Occipital lobe (tissue), 2 donors: ENCODE data around the gene TMEM131L. TPM values are rescaled to one million over a fixed set of nuclear protein-coding genes. Genes with fewer than 3 reads are reported as not detected.
"Not testable (repeated sequence)": the region's sequence is repeated elsewhere in the genome, so short reads cannot be mapped to it uniquely, and the experiment has no call there.

Source experiments
- DNase-seq: peaks from one replicate; lab custom pipeline; 2025; lab: John Stamatoyannopoulos, UW
- total RNA-seq: library from RNA; depleted of rRNA; stranded (reverse); fragments of >200 nt; gene quantifications from one replicate; pipeline ENCODE4 v1.2.3, GENCODE V29; 2014

TMEM131L gene
- 48.7 TPM for total RNA-seq

GRCh38 chr4:153466081-153466948, at the start of gene TMEM131L:
Gene TMEM131L (plus strand): TSS chr4:153466360. CDS start chr4:153466398, 38 bp downstream.
- peak; percentile 69 for DNase-seq

- not testable (repeated sequence) for DNase-seq
Measured at GRCh38 chr4:153416456-153416855, 49.7 kb upstream of the TMEM131L start.

DNA sequence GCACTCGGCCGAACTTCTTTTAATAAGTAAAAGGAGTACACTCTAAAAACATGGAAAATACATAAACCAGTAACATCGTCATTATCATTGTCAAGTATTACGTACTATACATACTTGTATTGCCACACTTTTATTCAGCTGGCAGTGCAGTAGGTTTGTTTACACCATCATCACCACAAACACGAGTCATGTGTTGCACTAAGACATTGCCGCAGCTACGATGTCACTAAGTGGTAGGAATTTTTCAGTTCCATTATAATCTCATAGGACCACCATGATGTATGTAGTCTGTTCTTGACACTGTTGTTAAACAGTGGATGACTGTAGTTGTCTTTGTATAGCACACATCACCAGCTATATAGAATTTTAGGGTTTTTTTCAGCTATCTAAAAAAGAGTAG, 48.0 kb upstream of the TMEM131L start:
- no peak for DNase-seq

DNA sequence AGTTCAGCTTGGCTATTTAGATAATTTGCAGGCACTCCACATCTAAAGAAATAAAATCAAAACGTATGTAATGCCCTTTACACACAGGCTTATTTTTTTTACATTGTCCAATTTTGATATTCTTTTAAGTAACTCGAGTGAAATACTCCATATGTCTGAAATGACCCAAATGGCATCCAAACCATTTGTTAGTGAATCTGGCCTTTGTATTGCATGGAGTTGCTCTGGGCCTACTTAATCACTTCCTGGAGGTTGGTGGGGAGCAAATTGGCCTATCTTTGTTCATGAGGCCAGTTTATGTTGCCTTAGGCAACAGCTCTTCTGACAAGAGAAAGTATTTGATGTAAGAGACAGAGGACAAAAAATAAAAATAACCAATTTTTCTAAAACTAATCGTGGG, 47.6 kb upstream of the TMEM131L start:
- DNase-seq, result no peak

DNA sequence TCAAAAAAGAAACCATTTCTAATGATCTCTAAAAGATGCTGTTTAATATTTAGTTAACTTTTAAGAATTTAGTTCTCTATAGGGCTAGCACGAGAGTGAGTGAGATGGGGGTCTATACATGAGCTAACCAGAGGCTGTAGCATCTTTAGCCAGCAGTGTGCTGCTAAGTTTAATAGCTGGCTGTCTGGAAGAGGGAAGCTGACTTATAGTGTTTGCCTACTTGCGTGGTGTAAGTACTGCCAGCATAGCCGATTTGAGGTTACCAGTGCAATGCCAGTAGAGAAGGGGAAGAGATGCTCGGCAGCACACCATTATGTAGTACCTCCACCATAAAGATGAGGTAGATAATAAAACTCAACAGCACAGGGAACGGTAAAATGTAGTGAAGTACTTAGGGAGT, 47.1 kb upstream of the TMEM131L start:
- DNase-seq, result no peak

DNA sequence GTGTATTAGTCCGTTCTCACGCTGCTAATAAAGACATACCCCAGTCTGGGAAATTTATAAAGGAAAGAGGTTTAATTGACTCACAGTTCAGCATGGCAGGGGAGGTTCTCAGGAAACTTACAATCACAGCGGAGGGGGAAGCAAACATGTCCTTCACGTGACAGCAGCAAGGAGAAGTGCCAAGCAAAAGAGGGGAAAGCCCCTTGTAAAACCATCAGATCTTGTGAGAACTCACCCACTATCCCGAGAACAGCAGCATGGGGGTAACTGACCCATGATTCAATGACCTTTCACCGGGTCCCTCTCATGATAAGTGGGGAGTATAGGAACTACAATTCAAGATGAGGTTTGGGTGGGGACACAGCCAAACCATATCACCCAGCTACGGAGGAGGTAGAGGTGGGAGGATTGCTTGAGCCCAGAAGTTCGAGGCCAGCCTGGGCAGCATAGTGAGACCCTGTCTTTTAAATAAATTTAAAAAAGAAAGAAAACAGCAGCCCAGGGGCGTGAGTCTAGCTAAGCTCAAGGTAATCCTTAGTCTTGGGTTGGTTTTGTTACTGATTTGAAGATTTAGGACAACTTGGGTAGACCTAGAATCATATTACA, 46.4 kb upstream of the TMEM131L start:
- no peak for DNase-seq

- DNase-seq, result no peak
Measured at GRCh38 chr4:153420361-153420760, 45.8 kb upstream of the TMEM131L start.

DNA sequence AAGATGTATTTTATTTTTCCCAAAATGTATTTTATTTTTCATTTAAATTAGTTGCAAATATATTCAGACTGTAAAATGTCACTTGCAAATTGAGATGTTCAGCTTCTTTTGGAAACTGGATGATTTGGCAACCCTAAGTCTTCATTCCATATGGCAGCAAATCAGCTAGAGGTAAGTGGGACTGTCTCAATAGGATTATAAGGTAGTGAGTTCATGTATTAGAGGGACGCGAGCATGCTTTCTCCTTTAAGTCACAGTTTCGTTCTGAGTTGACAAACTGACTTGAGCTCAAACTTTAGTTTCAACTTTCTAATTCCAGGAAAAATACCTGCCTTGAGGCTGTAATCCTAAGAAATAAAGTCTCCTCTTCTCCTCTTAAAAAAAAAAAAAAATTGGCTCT, 44.2 kb upstream of the TMEM131L start:
- DNase-seq, result no peak

GRCh38 chr4:153426207-153426885, 39.8 kb upstream of the TMEM131L start:
- DNase-seq, result no peak

DNA sequence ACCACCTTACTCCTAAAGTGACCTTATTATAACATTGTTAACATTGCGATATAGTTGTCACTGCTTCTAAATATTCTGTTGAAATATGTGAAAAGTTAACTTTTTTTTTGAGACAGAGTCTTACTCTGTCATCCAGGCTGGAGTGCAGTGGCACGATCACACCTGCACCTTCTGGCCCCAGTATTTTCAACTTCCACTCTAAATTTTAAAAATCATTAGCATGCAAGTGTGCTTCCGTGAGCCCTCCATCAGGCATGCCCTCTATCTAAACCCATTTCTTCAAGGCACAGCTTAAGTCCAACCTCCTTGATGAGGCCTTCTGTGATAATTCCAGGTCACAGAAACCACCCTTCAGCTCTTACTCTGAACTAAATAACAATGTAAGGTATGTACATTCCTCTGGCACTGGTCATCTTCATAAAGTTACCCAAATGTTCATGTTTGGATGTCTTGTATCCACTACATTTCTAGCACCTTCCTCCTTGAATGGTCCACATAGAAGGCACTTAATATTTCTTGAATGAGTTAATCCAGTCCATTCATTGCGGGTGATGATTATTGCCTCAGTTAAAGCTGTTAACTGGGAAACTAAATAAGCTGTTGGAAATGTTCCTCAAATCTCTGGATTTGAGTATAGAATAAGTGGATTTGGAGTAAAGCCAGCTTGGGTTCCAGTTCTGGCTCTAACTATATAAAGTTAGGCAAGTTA, 38.6 kb upstream of the TMEM131L start:
- no peak for DNase-seq

GRCh38 chr4:153428941-153429475, 37.2 kb upstream of the TMEM131L start:
- DNase-seq, result peak; percentile 1

DNA sequence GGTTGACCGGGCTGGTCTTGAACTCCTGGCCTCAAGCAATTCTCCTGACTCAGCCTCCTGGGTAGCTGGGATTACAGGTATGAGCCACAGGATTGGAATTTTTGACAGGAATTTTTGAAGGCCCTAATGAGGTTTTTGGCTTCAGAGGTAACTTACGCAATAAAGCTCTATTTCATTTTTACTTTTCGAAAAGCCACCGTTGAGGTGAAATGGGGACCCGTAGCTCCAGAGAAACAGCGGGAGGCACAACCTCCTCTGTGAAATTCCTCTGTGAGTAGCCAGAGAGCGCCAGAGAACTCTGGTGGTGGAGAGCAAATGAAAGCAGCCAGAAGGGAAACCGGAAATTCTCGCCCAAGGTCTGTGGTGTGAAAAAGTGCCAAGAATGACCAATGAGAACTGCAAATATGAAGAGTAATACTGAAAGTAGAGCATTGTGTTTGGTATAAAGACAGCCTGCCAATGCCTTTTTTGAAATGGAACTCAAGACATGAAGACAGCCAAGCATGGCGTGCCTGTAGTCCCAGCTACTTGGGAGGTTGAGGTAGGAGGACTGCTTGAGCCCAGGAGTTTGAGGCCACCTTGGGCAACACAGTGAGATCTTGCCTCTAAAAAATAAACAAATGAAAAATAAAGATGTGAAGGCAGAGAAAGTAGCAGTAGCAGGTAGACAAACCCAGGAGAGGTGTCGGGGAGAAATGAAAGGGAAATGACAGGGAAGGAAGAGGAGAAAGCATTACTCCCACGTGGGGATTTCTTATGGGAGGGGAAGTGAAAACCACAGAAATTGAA, 33.0 kb upstream of the TMEM131L start:
- DNase-seq, result peak; percentile 1

DNA sequence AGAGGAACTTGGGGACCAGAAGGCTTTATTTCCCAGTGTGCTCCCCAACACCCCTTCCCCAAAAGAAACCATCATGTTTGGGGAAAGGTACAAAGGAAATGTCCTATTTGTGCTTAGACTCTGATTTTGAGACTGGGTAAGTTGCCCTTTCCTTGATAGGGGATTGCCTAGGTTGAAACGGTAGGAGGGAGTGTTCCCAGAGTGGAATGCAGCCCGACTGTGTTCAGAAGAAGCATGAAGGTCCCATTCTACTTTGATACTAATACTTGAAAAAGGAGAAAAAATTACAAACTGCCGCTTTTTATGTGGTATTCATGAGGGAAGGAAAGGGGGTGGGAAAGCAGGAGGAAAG, 32.4 kb upstream of the TMEM131L start:
- DNase-seq, result no peak

DNA sequence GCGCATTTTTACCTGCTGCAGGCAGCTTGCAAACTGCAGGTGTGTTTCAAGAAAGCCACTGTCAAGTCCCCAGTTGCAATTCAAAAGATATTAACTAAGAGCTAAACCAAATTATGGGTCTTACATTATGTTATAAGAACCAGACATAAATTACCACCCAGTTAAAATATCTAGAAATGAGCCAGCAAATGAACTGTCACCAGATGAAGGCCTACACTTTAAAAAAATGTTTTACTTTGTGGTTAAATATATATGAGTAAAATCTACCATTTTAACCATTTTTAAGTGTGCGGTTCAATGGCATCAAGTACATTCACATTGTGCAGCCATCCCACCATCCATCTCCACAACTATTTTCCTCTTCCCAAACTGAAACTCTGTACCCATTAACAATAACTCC, 32.0 kb upstream of the TMEM131L start:
- DNase-seq, result no peak

DNA sequence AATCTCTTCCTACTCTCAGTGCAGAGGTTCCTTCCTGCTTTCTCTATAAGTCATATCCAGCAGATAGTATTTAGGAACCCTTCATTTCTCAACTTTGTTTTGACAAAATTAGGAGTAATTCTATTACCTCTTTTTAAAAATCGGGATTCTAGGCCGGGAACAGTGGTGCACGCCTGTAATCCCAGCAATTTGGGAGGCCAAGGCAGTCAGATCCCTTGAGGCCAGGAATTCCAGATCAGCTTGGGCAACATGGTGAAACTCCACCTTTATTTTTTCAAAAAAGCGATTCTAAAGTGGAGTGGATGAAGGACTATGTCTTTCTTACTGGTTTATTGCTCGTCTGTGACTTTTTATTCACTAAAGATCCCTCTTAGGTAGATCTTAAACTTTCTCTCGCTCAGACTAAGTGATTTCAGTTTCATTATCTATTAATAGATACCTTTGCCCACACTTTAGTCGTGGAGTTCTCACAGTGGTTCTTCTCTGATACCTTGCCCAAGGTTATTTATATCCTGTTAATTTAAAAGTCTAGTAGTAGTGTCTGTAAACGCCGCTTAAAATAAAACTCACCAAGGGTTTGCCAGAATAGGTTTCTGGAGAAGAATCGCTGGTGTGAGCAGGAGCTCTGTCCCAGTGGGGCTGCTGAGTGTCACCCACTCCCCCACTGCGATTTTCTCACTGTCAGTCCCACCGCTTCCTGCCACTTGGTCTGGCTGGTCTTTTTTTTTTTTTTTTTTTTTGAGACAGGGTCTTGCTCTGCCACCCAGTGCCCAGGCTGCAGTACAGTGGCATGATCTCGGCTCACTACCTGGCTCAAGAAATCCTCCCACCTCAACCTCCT, 27.0 kb upstream of the TMEM131L start:
- DNase-seq, result no peak

DNA sequence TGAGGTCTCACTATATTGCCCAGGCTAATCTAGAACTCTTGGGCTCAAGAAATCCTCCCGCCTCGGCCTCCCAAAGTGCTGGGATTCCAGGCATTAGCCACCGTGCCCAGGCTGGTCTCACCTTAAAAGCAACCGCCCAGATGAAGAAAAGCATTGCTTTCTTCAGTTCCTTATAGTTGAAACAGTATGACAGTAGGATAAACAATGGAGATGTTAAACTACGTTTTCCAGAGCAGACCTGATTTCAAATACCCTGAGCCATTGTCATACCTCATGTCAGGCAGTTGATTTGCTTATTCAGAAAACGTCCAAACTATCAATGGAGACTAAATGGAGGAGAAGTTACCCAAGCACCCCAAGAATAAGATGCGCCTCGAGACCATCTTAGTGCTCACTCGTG, 26.3 kb upstream of the TMEM131L start:
- DNase-seq, result no peak

DNA sequence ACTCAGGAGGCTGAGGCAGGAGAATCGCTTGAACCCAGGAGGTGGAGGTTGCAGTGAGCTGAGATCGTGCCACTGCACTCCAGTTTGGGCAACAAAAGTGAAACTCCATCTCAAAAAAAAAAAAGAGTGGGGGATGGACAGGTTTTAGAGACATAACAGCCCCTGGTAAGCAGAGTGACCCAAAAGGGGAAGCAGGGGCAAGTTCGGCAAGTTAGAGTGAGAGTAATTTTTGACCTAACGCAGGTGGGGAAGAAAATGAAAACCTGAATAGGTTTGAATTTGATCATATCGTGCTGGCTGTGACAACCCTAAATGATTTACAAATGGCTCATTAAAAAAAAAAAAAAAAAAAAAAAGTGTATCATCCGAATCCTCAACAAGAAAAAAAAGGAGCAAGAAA, 25.7 kb upstream of the TMEM131L start:
- no peak for DNase-seq

- no peak for DNase-seq
Measured at GRCh38 chr4:153447175-153447905, 18.8 kb upstream of the TMEM131L start.
